CD4-positive, alpha-beta T cell treated with Interleukin-12 subunit alpha and Interleukin-12 subunit beta, for 1 hour (primary cell): ENCODE measurements around the gene MEX3A.
"Not testable (repeated sequence)": the region's sequence is repeated elsewhere in the genome, so short reads cannot be mapped to it uniquely, and the experiment has no call there.

Source experiments
- DNase-seq: peaks from one replicate; pipeline ENCODE4 v3.0.0-alpha.2; 2020

The MEX3A gene

GRCh38 chr1:156076609-156077429, 5.4 kb downstream of the MEX3A start:
- no peak for DNase-seq

GRCh38 chr1:156075775-156076204, 6.5 kb downstream of the MEX3A start:
- DNase-seq: no peak

- no peak for DNase-seq
Measured at GRCh38 chr1:156075162-156075561, 7.1 kb downstream of the MEX3A start.

- no peak for DNase-seq
Measured at GRCh38 chr1:156074661-156075060, 7.6 kb downstream of the MEX3A start.

- no peak for DNase-seq
Measured at GRCh38 chr1:156073740-156074139, 8.5 kb downstream of the MEX3A start.

- no peak for DNase-seq
Measured at GRCh38 chr1:156073110-156073687, 9.1 kb downstream of the MEX3A start.

GRCh38 chr1:156072251-156072650, 10.0 kb downstream of the MEX3A start:
- DNase-seq: no peak

- DNase-seq: not testable (repeated sequence)
Measured at GRCh38 chr1:156071332-156071816, 10.9 kb downstream of the MEX3A start.

GRCh38 chr1:156070548-156070947, 11.7 kb downstream of the MEX3A start:
- DNase-seq: no peak

GRCh38 chr1:156069490-156070455, 12.5 kb downstream of the MEX3A start:
- DNase-seq: no peak

GRCh38 chr1:156067262-156067661, 15.0 kb downstream of the MEX3A start:
- DNase-seq: no peak

GRCh38 chr1:156065871-156066270, 16.4 kb downstream of the MEX3A start:
- DNase-seq: no peak

- DNase-seq: no peak
Measured at GRCh38 chr1:156065212-156065611, 17.1 kb downstream of the MEX3A start.

GRCh38 chr1:156064615-156065014, 17.6 kb downstream of the MEX3A start:
- no peak for DNase-seq

- DNase-seq: no peak
Measured at GRCh38 chr1:156063997-156064285, 18.3 kb downstream of the MEX3A start.

- no peak for DNase-seq
Measured at GRCh38 chr1:156062189-156062588, 20.1 kb downstream of the MEX3A start.

GRCh38 chr1:156060937-156061636, 21.2 kb downstream of the MEX3A start, which contains the start of gene RAB25:
Gene RAB25 (plus strand): TSS chr1:156061160. CDS start chr1:156061401, 241 bp downstream.
- DNase-seq: peak; percentile 9

GRCh38 chr1:156056326-156056849, 25.9 kb downstream of the MEX3A start:
- no peak for DNase-seq

GRCh38 chr1:156055281-156056048, 26.8 kb downstream of the MEX3A start:
- DNase-seq: no peak

GRCh38 chr1:156054500-156055280, 27.6 kb downstream of the MEX3A start, which contains the start of gene LAMTOR2:
Gene LAMTOR2 (plus strand): TSS chr1:156054782. CDS start chr1:156054890, 108 bp downstream.
- peak; percentile 96 for DNase-seq
